A673 (cell line): ENCODE results near the gene EZR. TPM values are rescaled to one million over a fixed set of nuclear protein-coding genes. Genes with fewer than 3 reads are reported as not detected.

Source experiments
- BruUV-seq: library from RNA; stranded (reverse); fragments of 400-500 nt; replicated peaks from 2 replicates; lab custom pipeline; 2021; lab: Mats Ljungman, UMichigan
- CTCF ChIA-PET: fragments of 300-600 bp; sonication (Branson Sonifier 250); formaldehyde crosslinking; loops from one replicate; lab custom pipeline; 2022; ENCODE audit warnings: antibody characterized with exemption; lab: Charles Lee
- POLR2A ChIA-PET: fragments of 300-600 bp; sonication (Branson Sonifier 250); formaldehyde crosslinking; loops from one replicate; lab custom pipeline; 2022; ENCODE audit warnings: antibody characterized with exemption; ENCODE audit not compliant: low non-redundant PET; lab: Charles Lee
- DNase-seq: peaks from one replicate; pipeline ENCODE4 v3.0.0-alpha.2; 2015; ENCODE audit warnings: low spot score
- H3K27ac ChIP-seq: fragments of 200-600 bp; sonication (generic); 2 replicates; pipeline ENCODE4 v1.5.1; 2016; ENCODE audit warnings: mixed run types, low read depth, mild to moderate bottlenecking, mixed read lengths, antibody characterized with exemption, low read length; ENCODE audit not compliant: poor library complexity, severe bottlenecking
- H3K27me3 ChIP-seq: fragments of 200-600 bp; sonication (generic); replicated peaks from 2 replicates; pipeline ENCODE4 v1.6.1; 2017; ENCODE audit warnings: mixed run types, low read depth, mild to moderate bottlenecking, mixed read lengths, antibody characterized with exemption, low read length; ENCODE audit not compliant: insufficient read depth, poor library complexity
- H3K36me3 ChIP-seq: fragments of 200-600 bp; sonication (generic); 2 replicates; pipeline ENCODE4 v1.6.1; 2016; ENCODE audit warnings: mixed run types, mild to moderate bottlenecking, mixed read lengths, antibody characterized with exemption, low read length; ENCODE audit not compliant: insufficient read depth, poor library complexity, severe bottlenecking
- H3K4me1 ChIP-seq: fragments of 200-600 bp; sonication (generic); 2 replicates; pipeline ENCODE4 v1.6.1; 2017; ENCODE audit warnings: mixed run types, mild to moderate bottlenecking, mixed read lengths, antibody characterized with exemption, low read length; ENCODE audit not compliant: insufficient read depth, poor library complexity, severe bottlenecking
- H3K4me3 ChIP-seq: fragments of 200-600 bp; sonication (generic); 2 replicates; pipeline ENCODE4 v1.5.1; 2016; ENCODE audit warnings: low read depth, mixed run types, mild to moderate bottlenecking, mixed read lengths, low read length; ENCODE audit not compliant: poor library complexity, severe bottlenecking
- H3K9me3 ChIP-seq: fragments of 200-600 bp; sonication (generic); 2 replicates; pipeline ENCODE4 v1.6.1; 2016; ENCODE audit warnings: mixed run types, low read depth, mild to moderate bottlenecking, mixed read lengths, antibody characterized with exemption, low read length; ENCODE audit not compliant: poor library complexity, severe bottlenecking
- CTCF ChIP-seq: fragments of 300-800, 200-600 bp; sonication (generic); conservative IDR thresholded peaks from 2 replicates; pipeline ENCODE4 v1.5.1; 2017; ENCODE audit warnings: low read depth, mild to moderate bottlenecking, antibody characterized with exemption, low read length, moderate library complexity, mixed read lengths
- EZH2 ChIP-seq: fragments of 200-600 bp; sonication (generic); IDR thresholded peaks from 2 replicates; pipeline ENCODE4 v1.6.1; 2017; ENCODE audit warnings: borderline replicate concordance, low read depth, mild to moderate bottlenecking, mixed read lengths, antibody characterized with exemption, low read length; ENCODE audit not compliant: poor library complexity, severe bottlenecking
- intact Hi-C: fragments of 100-400 bp; cut with micrococcal nuclease; formaldehyde crosslinking; loops from one replicate; pipeline ENCODE4 v1.10.0; 2022; ENCODE audit not compliant: unreplicated experiment
- total RNA-seq: library from RNA; stranded (reverse); gene quantifications from 2 replicates; pipeline ENCODE4 v1.2.3, GENCODE V29; 2021

Gene EZR
- total RNA-seq, 1 experiment from 2014 or later: 144 TPM

DNA sequence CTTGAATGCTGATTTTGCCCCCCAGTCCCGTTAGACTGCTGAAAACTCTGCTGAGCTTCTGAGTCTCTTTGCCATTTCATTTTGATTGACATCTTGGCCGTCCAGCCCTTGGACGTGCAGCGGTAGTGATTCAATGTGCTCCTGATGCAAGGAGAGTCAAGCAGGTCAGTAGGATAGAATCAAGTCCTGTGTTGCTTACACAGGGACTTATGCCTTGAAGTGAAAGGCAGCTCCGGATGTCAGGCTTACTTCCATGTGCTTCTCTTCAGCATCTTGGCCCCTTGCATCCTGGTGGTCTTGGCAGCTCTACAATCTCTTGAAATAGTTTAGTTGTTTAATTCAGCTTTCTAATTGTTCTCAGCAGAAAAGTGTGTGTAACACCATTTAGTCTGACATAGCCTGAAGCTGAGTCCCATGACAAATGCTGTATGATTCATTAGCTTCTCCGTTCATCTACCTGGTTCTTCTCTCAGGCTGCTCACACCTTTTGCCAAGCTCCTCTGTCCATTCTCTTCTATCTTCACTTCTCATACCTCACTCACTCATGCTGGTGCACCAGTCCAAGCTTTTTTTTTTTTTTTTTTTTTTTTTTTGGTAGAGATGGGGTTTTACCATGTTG lies 76.0 kb downstream of the EZR start:
- Histone ChIP-seq H3K9me3 (no peaks in the 10 kb centered on the region), H3K4me1 (peaks cover 28% of the 10 kb centered on the region), H3K4me3 (no peak overlapping the region), H3K27me3 (no peaks in the 10 kb centered on the region), H3K27ac (no peak overlapping the region), H3K36me3 (no peaks in the 10 kb centered on the region)
- ChIA-PET POLR2A (no interaction called here), CTCF (no interaction called here)
- TF ChIP-seq EZH2: no peak
- TF ChIP-seq CTCF: no peak
- DNase-seq: no peak
- BruUV-seq: no TSS peak
- intact Hi-C loops: no loop called here

DNA sequence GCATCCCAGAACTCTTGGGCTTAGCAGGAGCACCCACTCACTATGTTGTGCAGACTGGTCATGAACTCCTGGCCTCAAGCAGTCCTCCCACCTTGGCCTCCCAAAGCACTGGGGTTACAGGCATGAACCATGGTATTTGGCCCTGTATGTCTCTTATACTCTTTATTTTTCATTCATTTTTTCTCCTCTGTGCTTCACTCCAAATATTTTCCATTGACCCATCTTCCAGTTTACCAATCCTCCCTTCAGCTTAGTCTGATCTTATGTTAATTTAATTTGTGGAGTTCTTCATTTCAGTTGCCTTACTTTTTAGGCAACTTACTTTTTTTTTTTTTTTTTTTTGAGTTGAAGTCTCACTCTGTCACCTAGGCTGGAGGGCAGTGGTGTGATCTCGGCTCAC lies 79.5 kb downstream of the EZR start:
- ChIA-PET CTCF (no interaction called here), POLR2A (no interaction called here)
- intact Hi-C loops: no loop called here
- H3K9me3 ChIP-seq: no peaks in the 10 kb centered on the region
- no peaks in the 10 kb centered on the region for H3K27me3 ChIP-seq
- no peak overlapping the region for H3K27ac ChIP-seq
- peaks cover 6% of the 10 kb centered on the region for H3K4me1 ChIP-seq
- no peak for DNase-seq
- no peak overlapping the region for H3K4me3 ChIP-seq
- no peaks in the 10 kb centered on the region for H3K36me3 ChIP-seq
- no TSS peak for BruUV-seq
- no peak for TF ChIP-seq EZH2
- no peak for TF ChIP-seq CTCF

GRCh38 chr6:158737710-158738615 lies 81.2 kb downstream of the EZR start:
- POLR2A ChIA-PET: no interaction called here
- intact Hi-C loops: no loop called here
- CTCF ChIA-PET: no interaction called here
- no TSS peak for BruUV-seq
- DNase-seq: no peak
- H3K4me3 ChIP-seq: no peak overlapping the region
- H3K36me3 ChIP-seq: no peaks in the 10 kb centered on the region
- TF ChIP-seq CTCF (no peak), EZH2 (no peak)
- H3K9me3 ChIP-seq: no peaks in the 10 kb centered on the region
- no peaks in the 10 kb centered on the region for H3K27me3 ChIP-seq
- no peak overlapping the region for H3K27ac ChIP-seq
- H3K4me1 ChIP-seq: no peaks in the 10 kb centered on the region
